Measurements from ENCODE around the gene RNF126. TPM values are rescaled to one million over a fixed set of nuclear protein-coding genes. Genes with fewer than 3 reads are reported as not detected.

RNF126 gene
- total and polyA plus RNA-seq, 2 experiments from 2014 or later: 42.7 to 89.6 TPM

- Histone ChIP-seq H4K20me1 (ENCODE audit: insufficient read depth, poor library complexity, severe bottlenecking) (no peaks in the 10 kb centered on the region), H3K4me2 (no peak overlapping the region), H3K4me3 (no peak overlapping the region), H3K79me2 (no peaks in the 10 kb centered on the region), H2AFZ (no peak overlapping the region), H3K9me3 (ENCODE audit: low read depth) (no peaks in the 10 kb centered on the region), H3K9me2 (replicated peaks; ENCODE audit: insufficient read depth) (no peaks in the 10 kb centered on the region), H3K36me3 (replicated peaks; ENCODE audit: insufficient read depth, low read depth) (no peaks in the 10 kb centered on the region), H3K27ac (no peak overlapping the region), H3K27me3 (no peaks in the 10 kb centered on the region), H3K4me1 (ENCODE audit: insufficient read depth) (no peaks in the 10 kb centered on the region)
- WGBS (ENCODE audit: low lambda C conversion rate, missing lambda C conversion rate): 84% methylated on average over 17 of the region's 17 CpGs
- DNase-seq (ENCODE audit: low spot score): no peak
- TF ChIP-seq EZH2 (IDR thresholded peaks at IDR 0.05; ENCODE audit: borderline replicate concordance) (no peak), EZH2phosphoT487 (IDR thresholded peaks at IDR 0.05; ENCODE audit: low read depth, severe bottlenecking, unreplicated experiment) (no peak), CTCF (IDR thresholded peaks at IDR 0.05; ENCODE audit: poor library complexity) (no peak)
Measured at GRCh38 chr19:641702-642101, 21.3 kb downstream of the RNF126 start.

DNA sequence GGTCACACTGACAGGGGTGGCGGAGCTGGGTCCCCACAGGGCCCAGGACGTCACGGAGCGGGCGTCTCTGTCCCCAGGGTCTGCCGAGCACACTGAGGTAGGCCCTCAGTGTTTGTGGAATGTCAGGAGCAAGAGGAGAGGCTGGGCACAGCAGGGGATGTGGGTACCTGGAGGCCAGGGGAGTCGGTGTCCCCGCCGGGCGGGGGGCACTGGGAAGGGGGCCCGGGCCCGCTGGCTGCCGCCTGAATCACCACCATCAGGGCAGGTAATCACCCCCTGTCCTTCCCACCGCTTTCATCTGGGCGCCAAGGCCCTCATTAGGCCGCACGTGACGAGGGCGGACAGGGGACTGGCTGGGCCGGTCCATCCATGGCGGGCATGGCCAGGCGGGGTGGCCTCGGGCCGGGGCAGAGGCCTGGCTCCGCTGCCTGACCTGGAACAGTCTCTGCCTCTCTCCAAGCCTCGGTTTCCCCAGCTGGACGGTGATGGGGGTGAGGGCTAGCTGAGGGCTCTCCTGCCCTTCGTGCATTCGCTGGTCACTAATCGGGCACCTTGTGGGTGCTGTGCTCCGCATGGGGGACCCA lies 22.3 kb downstream of the RNF126 start:
- WGBS (ENCODE audit: low lambda C conversion rate, missing lambda C conversion rate): 94% methylated on average over 21 of the region's 31 CpGs
- Histone ChIP-seq H3K27ac (no peak overlapping the region), H3K27me3 (no peaks in the 10 kb centered on the region), H3K36me3 (replicated peaks; ENCODE audit: insufficient read depth, low read depth) (no peaks in the 10 kb centered on the region), H3K4me1 (ENCODE audit: insufficient read depth) (no peaks in the 10 kb centered on the region), H3K79me2 (no peaks in the 10 kb centered on the region), H2AFZ (no peak overlapping the region), H3K4me3 (no peak overlapping the region), H3K9me2 (replicated peaks; ENCODE audit: insufficient read depth) (no peaks in the 10 kb centered on the region), H3K9me3 (ENCODE audit: low read depth) (no peaks in the 10 kb centered on the region), H3K4me2 (no peak overlapping the region), H4K20me1 (ENCODE audit: insufficient read depth, poor library complexity, severe bottlenecking) (no peaks in the 10 kb centered on the region)
- no peak for TF ChIP-seq EZH2phosphoT487 (IDR thresholded peaks at IDR 0.05; ENCODE audit: low read depth, severe bottlenecking, unreplicated experiment)
- no peak for TF ChIP-seq EZH2 (IDR thresholded peaks at IDR 0.05; ENCODE audit: borderline replicate concordance)
- no peak for TF ChIP-seq CTCF (IDR thresholded peaks at IDR 0.05; ENCODE audit: poor library complexity)
- DNase-seq (ENCODE audit: low spot score): no peak

DNA sequence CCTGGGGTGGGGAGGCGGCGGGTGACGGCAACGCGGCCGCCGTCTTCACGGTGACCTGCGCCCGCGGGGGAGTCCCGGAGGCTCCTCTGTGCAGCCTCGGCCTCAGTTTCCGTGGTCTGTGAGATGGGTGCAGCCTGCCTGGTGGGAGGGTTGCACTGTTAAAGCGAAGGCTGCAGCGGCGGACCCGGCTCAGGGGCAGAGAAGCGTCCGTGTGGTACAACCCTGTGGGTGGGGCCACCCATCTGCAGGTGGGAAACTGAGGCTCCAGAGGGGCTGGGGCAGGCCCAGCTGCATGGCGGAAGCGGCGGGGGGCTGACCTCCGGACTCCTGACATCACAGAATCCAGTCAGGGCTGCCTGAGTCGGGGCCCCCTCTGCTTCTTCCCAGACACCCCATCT lies 22.9 kb downstream of the RNF126 start:
- no peak overlapping the region for H3K27ac ChIP-seq
- peak overlapping the region; percentile 90 for H3K4me2 ChIP-seq
- no peaks in the 10 kb centered on the region for H3K4me1 ChIP-seq (ENCODE audit: insufficient read depth)
- 53% methylated on average over 20 of the region's 25 CpGs for WGBS (ENCODE audit: low lambda C conversion rate, missing lambda C conversion rate)
- no peaks in the 10 kb centered on the region for H4K20me1 ChIP-seq (ENCODE audit: insufficient read depth, poor library complexity, severe bottlenecking)
- H3K4me3 ChIP-seq: peak overlapping the region; percentile 16
- H3K27me3 ChIP-seq: no peaks in the 10 kb centered on the region
- H2AFZ ChIP-seq: no peak overlapping the region
- no peaks in the 10 kb centered on the region for H3K9me3 ChIP-seq (ENCODE audit: low read depth)
- no peak for DNase-seq (ENCODE audit: low spot score)
- H3K9me2 ChIP-seq (replicated peaks; ENCODE audit: insufficient read depth): no peaks in the 10 kb centered on the region
- no peaks in the 10 kb centered on the region for H3K79me2 ChIP-seq
- no peaks in the 10 kb centered on the region for H3K36me3 ChIP-seq (replicated peaks; ENCODE audit: insufficient read depth, low read depth)
- TF ChIP-seq CTCF (IDR thresholded peaks at IDR 0.05; ENCODE audit: poor library complexity) (no peak), EZH2 (IDR thresholded peaks at IDR 0.05; ENCODE audit: borderline replicate concordance) (no peak)

Data from hepatocyte (in vitro differentiated cells).